ENCODE measurements around the gene PLEK2.
"Not testable (repeated sequence)": the region's sequence is repeated elsewhere in the genome, so short reads cannot be mapped to it uniquely, and the experiment has no call there.

PLEK2 gene

DNA sequence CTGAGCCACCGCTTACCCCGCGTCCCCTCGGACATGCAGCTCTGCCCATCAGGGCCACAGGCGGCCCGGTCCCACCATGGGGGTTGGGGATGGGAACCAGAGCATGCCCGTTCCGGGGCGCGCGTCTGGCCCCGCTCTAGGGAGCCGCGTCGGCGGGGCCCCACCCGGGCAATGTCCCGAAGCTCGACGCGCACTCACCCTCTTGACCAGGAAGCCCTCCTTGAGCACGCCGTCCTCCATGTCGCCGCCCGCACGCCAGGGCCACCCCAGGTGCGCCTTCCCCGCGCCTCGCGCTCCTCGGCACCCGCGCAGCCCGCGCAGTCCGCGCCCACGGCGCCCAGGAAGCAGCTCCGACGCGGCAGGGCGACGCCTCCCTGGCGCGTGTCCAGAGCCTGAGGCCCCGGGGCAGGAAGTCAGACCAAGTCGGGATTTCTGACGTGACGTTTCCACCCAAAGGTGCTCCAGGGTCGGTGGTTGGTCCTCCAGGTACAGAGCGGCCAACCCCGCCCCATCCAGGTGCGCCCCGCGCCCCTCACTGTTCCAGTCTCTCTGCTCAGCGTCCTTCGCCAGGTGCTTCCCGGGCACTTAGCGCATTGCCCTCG is at the start of gene PLEK2:
TSS of gene PLEK2 (minus strand) at position 346 of the 602 bp plus-strand sequence. CDS start at position 240, 106 bp downstream.
- DNase-seq, result no peak

GRCh38 chr14:67461341-67461985 is 49.5 kb upstream of the PLEK2 start:
- DNase-seq, result no peak

DNA sequence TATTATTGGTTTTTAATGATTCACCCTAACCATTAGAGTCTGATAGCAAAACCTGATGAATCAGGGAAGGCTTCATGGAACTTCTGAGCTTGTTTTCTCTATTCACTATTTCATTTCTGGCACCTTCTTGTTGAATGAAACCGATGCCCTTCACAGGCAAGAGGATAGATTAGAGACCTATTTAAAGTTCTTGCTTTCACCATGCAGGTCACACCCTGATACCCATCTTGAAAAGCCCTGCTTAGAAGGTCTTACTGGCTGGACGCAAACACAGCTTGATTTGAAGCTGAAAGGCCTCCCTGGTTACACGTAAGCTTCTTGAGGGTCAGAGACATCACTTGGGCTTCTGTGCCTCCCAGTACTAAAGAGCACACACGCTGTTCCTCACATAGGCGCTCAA is 47.4 kb upstream of the PLEK2 start:
- no peak for DNase-seq

- no peak for DNase-seq
Measured at GRCh38 chr14:67457782-67458181, 45.8 kb upstream of the PLEK2 start.

DNA sequence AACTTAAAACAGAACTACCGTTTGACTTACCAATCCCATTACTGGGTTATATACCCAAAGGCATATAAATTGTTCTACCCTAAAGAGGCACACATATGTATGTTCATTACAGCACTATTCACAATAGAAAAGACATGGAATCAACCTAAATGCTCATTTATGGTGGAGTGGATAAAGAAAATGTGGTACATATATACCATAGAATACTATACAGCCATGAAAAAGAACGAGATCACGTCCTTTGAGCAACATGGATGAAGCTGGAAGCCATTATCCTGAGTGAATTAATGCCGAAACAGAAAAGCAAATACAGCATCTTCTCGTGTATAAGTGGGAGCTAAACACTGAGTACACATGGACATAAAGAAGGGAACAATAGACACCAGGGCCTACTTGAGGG is 44.8 kb upstream of the PLEK2 start:
- DNase-seq, result no peak

DNA sequence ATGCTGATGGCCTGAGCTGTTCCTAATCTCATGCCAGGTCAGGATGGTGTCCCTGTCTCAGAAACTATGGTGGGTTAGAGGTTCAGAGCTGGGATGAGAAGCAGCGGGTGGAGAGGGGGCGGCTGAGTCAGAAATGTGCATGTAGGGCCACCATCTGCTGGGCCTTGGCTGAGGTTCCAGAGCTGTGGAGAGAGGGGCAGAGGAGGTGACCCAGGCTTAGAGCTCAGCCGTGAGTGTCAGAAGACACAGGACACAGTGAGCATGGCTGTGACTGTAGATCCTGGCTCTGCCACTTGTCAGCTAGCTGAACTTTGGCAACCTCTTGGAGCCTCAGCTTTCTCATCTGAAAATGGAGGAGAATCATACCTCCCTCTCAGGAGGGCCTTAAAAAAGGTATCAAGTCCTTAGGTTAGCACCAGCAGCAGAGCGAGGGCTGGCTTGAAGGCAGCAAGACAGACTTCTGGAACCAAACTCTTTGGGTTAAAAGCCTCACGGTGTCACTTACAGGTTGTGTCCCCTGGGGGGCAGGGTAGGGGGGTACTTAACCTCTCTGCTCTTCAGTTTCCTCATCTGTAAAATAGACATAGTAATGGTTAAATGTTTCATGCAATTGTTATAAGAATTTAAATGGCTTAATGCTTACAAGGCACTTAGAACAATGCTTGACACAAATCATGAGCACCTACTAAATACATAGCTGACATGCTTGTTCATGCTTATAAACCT is 41.8 kb upstream of the PLEK2 start:
- DNase-seq, result no peak

GRCh38 chr14:67451667-67452066 is 39.7 kb upstream of the PLEK2 start:
- not testable (repeated sequence) for DNase-seq

DNA sequence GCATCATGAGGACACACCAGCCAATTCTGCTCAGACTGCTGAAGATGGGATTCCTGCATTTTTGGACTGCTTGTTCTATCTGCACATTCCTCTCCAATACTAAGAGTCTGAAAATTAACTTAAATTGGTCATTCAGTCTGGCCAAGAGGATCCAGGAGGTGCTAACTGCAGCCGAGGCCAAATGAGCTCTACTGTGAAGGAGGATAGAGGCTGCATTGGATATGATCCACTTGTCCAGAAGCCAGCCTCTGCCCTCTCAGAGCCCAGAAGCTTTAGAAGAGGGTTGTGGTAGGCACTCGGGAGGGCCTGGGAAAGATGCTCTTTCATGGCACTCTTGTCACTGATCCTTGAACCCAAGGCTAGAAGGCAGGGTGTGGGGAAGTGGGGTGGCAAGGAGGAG is 37.1 kb upstream of the PLEK2 start:
- no peak for DNase-seq

- no peak for DNase-seq
Measured at GRCh38 chr14:67447033-67447381, 35.0 kb upstream of the PLEK2 start.

- DNase-seq, result peak; percentile 13 to 16
Measured at GRCh38 chr14:67446371-67447032, 34.5 kb upstream of the PLEK2 start.

DNA sequence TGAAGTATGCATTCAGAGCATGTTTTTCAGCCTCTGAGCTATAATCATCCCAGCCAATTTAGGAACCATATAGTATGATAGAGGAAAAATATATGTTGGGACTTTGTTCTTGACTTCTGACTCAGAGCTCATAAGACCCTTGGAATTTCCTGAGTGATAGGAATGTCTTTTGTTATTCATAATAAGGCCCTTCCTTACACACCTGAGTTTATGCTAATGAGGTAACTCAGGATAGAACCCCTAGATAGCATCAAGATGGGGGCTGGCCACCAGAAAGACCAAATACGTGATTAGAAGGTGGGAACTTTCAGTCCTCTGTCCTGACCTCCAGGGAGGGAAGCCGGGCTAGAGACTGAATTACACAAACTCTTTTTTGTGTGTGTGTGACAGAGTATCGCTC is 32.4 kb upstream of the PLEK2 start:
- DNase-seq, result no peak

- no peak for DNase-seq
Measured at GRCh38 chr14:67442139-67442906, 30.4 kb upstream of the PLEK2 start.

- DNase-seq, result no peak
Measured at GRCh38 chr14:67441672-67442071, 29.7 kb upstream of the PLEK2 start.

DNA sequence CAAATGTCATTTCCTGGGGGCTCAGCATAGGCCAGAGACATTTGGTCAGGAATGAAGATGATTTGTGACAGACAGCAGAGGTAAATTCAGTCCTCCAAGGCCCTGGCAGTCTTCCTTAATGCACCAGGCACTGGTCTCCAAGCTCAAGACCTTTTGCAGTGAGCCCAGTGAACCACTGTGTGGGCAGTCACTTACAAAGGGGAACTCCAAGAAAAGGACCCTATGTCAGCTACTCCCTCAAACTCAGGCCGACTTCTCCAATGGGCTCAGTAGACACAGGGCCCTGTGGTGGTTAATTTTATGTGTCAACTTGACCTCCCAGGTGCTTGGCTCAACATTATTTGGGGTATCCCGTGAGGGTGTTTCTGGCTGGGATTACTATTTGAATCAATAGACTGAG is 29.3 kb upstream of the PLEK2 start:
- no peak for DNase-seq

- no peak for DNase-seq
Measured at GRCh38 chr14:67440513-67440912, 28.5 kb upstream of the PLEK2 start.

DNA sequence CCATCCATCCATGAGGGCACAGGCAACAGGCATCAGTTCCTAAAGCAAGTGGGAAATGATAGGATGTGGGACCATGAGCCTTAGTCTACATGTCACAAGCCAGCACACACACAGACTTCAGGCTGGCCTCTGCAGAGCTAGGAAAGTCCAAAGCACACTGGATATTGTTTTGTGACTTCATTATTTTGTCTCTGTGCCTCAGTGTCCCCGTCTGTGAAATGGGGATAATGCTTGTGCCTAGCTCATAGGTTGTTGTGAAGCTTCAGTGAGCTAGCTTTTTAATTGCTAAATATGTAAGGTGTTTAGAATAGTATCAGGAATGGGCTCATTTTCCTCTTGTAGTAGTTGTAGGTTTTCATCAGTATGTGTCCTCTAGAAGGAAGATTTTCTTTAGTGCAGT is 27.0 kb upstream of the PLEK2 start:
- DNase-seq, result no peak

DNA sequence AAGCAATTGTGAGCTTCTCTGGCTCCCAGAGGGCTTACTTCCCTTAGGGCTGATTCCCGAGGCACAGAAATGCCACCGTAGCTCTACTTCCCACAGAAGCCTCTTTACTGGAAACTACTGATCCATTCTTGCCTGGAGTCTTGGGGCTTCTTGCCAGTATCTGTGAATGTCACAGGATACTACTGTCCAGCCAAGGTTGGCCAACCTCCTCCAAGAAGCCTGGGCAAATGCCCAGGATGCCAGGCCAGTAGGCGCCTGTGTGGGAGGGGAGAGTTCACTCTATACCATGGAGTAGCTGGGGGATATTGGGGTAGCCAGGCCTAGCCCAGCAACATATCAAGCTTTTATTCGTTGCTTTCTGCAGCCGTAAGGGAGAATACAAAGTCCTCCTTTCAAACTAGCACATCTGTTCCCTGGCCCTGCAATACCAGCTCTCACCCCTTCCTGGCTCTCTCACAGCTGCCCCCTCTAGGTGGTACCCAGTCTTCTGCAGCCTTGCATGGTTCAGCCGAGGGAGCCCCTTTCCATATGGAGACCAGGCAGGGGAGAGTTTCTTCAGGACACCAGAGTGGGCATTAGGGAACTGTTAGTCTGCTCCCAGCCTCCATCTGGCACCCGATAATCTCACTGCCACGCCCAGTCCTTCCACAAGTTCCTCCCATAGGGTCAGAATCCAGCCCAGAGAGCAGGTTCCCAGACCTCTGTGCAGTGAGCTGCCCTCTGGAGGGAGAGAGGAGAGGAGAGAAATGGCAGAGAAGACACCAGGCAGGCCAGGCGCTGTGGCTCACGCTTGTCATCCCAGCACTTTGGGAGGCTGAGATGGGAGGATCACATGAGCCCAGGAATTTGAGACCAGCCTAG is 24.3 kb upstream of the PLEK2 start:
- peak; percentile 27 to 72 for DNase-seq

DNA sequence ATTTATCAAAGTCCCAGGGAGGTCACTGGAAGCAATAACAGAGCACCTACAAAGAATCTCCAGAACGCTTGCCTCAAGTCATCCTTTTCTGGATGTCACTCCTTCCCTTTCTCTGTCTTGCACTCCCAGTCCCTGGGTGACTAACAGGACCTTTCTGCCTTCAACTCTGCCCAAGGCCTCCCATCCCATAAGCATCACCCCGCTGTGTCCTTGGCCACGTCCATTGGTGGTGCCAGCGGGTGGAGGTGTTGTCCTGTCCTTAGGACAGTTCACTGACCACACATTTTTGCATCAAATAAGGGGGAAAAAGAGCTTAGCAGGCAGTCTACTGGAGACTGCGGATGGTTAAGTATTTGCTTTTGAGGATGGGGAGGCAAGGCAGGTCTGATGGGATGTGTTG is 23.6 kb upstream of the PLEK2 start:
- DNase-seq, result no peak

DNA sequence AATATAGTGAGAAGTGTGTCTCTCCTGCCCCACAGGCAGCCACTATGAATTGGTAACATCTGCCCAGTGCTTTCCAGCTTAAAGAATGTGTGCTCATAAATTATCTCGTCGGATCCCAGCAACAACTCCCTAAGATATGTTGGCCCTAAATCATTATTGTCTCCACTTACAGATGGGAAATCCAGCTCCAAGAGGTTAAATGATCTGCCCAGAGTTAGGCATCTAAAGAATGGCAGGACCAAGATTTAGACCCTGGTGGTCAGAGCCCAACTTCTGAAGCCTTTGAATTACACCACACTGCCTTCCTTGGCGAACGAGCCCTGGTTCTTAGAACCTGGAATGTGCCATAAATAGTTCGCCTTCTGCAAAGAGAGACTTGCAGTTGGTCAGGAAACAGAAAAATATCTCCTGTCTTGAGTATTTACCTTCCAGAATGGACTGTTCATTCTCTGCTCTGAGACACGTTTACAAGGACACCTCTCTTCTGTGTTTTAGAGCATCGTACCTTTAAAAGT is 20.1 kb upstream of the PLEK2 start:
- DNase-seq, result no peak

DNA sequence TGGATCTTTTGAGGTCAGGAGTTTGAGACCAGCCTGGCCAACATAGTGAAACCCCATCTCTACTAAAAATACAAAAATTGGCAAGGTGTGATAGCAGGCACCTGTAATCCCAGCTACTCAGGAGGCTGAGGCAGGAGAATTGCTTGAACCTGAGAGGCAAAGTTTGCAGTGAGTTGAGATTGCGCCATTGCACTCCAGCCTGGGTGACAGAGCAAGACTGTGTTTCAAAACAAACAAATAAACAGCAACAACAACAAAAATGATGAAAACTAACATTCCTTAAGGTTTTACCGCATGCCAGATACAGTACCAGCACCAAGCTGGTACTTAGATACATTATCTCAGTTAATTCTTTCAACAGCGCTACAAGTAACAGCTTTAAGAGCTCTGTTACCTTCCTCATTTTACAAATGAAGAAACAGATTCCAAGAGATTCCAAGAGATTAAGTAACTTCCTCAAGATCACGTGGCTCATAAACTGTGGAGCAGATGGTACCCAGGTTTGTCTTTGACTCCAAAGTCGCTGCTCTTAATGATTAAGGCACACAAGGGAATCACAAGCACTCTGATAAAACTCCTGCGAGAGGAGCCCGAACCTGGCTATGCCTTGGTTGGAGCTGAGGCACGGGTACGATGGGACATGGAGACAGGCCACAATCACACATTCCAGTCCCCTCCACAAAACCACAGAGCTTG is 17.7 kb upstream of the PLEK2 start:
- DNase-seq, result no peak

GRCh38 chr14:67428501-67429031 is 16.6 kb upstream of the PLEK2 start:
- no peak for DNase-seq
